A673 (cell line): ENCODE results near the gene IPPK.

ENCODE experiments used
- EZH2 ChIP-seq: fragments of 200-600 bp; sonication (generic); IDR thresholded peaks from 2 replicates; pipeline ENCODE4 v1.6.1; 2017; ENCODE audit warnings: borderline replicate concordance, low read depth, mild to moderate bottlenecking, mixed read lengths, antibody characterized with exemption, low read length; ENCODE audit not compliant: poor library complexity, severe bottlenecking
- TF ChIP-seq, protein P1 (sequence below): fragments of 300-800, 200-600 bp; sonication (generic); conservative IDR thresholded peaks from 2 replicates; pipeline ENCODE4 v1.5.1; 2017; ENCODE audit warnings: low read depth, mild to moderate bottlenecking, antibody characterized with exemption, low read length, moderate library complexity, mixed read lengths

- TF ChIP-seq, protein P1, sequence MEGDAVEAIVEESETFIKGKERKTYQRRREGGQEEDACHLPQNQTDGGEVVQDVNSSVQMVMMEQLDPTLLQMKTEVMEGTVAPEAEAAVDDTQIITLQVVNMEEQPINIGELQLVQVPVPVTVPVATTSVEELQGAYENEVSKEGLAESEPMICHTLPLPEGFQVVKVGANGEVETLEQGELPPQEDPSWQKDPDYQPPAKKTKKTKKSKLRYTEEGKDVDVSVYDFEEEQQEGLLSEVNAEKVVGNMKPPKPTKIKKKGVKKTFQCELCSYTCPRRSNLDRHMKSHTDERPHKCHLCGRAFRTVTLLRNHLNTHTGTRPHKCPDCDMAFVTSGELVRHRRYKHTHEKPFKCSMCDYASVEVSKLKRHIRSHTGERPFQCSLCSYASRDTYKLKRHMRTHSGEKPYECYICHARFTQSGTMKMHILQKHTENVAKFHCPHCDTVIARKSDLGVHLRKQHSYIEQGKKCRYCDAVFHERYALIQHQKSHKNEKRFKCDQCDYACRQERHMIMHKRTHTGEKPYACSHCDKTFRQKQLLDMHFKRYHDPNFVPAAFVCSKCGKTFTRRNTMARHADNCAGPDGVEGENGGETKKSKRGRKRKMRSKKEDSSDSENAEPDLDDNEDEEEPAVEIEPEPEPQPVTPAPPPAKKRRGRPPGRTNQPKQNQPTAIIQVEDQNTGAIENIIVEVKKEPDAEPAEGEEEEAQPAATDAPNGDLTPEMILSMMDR = no peak
- no peak for TF ChIP-seq EZH2
Measured at GRCh38 chr9:92612292-92612691, 57.6 kb downstream of the IPPK start.
